Measurements from ENCODE around the gene SH2D3C.

The SH2D3C gene

DNA sequence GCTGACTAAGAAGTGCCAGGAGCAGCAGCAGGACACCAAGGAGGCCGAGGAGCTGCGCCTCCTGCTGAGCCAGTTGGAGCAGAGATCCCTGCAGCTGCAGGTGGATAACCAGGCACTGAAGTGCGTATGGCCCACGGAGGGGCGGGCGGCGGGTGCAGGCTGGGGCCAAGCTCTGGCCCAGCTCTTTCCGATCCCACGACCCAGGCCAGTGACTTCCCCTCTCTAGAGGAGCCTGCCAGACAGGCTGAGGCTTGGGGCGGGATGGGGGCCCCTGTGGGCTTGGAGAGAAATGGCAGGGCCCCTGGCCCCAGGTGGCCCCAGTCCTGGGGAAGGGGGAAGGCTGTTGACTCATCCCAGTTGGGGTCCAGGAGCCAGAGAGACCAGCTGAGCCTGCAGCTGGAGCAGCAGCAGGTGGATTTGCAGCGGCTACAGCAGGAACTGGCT is 66.6 kb downstream of the SH2D3C start:
- H3K27ac ChIP-seq (ENCODE audit: low read depth, low read length) = no peak overlapping the region
- no CpG with 5 or more reads among the region's 11 CpGs for WGBS (ENCODE audit: extremely low coverage, insufficient coverage, insufficient read length)
- H3K27me3 ChIP-seq (ENCODE audit: insufficient read depth, low read length) = peaks cover 2% of the 10 kb centered on the region
- H4K8ac ChIP-seq (ENCODE audit: low read depth, low read length) = no peak overlapping the region
- no peak overlapping the region for H3K4me3 ChIP-seq (ENCODE audit: low read depth, low read length)
- no peaks in the 10 kb centered on the region for H3K79me2 ChIP-seq (ENCODE audit: control insufficient read depth, insufficient read depth, low read length, poor library complexity)
- H3K36me3 ChIP-seq (ENCODE audit: control insufficient read depth in 1 of 2, insufficient read depth in 2 of 2, low read length in 2 of 2) = no peaks in the 10 kb centered on the region
- no peak overlapping the region for H3K4me2 ChIP-seq (ENCODE audit: low read length)
- H3K79me1 ChIP-seq (ENCODE audit: low read length) = no peaks in the 10 kb centered on the region
- no peak overlapping the region for H2BK5ac ChIP-seq (ENCODE audit: low read depth, low read length, poor library complexity)
- no peak overlapping the region for H4K91ac ChIP-seq (ENCODE audit: low read depth, low read length)
- H3K9ac ChIP-seq (ENCODE audit: low read length) = no peak overlapping the region
- no peak overlapping the region for H4K12ac ChIP-seq (ENCODE audit: low read depth, low read length)
- peaks cover 0 to 12% of the 10 kb centered on the region in 2 experiments for H3K4me1 ChIP-seq (ENCODE audit: control insufficient read depth in 1 of 2, insufficient read depth in 2 of 2, low read length in 2 of 2)
- H2BK120ac ChIP-seq (ENCODE audit: insufficient read depth, low read length, poor library complexity) = no peak overlapping the region
- H2AFZ ChIP-seq (ENCODE audit: insufficient read depth, low read length, poor library complexity) = no peak overlapping the region
- H2BK12ac ChIP-seq (ENCODE audit: low read length) = no peak overlapping the region
- H3K14ac ChIP-seq (ENCODE audit: low read length) = no peak overlapping the region
- H3K4ac ChIP-seq (ENCODE audit: low read depth, low read length) = no peak overlapping the region
- no peak overlapping the region for H3K18ac ChIP-seq (ENCODE audit: low read length)
- no peak overlapping the region for H3K23ac ChIP-seq (ENCODE audit: low read length)
- H3K9me3 ChIP-seq (ENCODE audit: insufficient read depth, low read depth, low read length) = no peaks in the 10 kb centered on the region
- DNase-seq = no peak
- no peak overlapping the region for H2AK5ac ChIP-seq (ENCODE audit: low read length)

DNA sequence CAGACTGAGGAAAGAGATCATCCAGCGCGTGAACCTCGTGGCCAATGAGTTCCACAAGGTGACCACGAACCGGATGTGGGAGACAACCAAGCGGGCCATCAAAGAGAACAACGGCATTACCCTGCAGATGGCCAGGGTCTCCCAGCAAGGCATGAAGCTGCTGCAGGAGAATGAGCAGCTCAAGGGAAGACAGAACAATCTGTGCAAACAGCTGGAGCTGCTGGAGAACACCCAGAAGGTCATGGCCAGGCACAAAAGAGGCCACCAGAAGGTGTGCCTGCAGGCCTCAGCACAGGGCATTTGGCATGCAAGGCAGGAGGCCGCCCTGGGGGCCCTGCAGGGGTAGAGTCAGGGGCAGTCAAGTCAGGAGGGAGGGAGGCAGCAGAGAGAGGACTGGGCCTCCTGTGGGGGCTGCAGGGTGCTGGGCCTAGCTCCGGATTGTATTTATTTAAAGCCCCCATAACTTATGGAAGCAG is 67.2 kb downstream of the SH2D3C start:
- H3K4ac ChIP-seq (ENCODE audit: low read depth, low read length) = no peak overlapping the region
- no peak overlapping the region for H3K4me3 ChIP-seq (ENCODE audit: low read depth, low read length)
- no peak overlapping the region for H3K27ac ChIP-seq (ENCODE audit: low read depth, low read length)
- H3K36me3 ChIP-seq (ENCODE audit: control insufficient read depth in 1 of 2, insufficient read depth in 2 of 2, low read length in 2 of 2) = no peaks in the 10 kb centered on the region
- DNase-seq = no peak
- H4K91ac ChIP-seq (ENCODE audit: low read depth, low read length) = no peak overlapping the region
- no peak overlapping the region for H2AFZ ChIP-seq (ENCODE audit: insufficient read depth, low read length, poor library complexity)
- peaks cover 0 to 13% of the 10 kb centered on the region in 2 experiments for H3K4me1 ChIP-seq (ENCODE audit: control insufficient read depth in 1 of 2, insufficient read depth in 2 of 2, low read length in 2 of 2)
- no peaks in the 10 kb centered on the region for H3K79me2 ChIP-seq (ENCODE audit: control insufficient read depth, insufficient read depth, low read length, poor library complexity)
- H4K8ac ChIP-seq (ENCODE audit: low read depth, low read length) = no peak overlapping the region
- no peak overlapping the region for H2BK12ac ChIP-seq (ENCODE audit: low read length)
- no peak overlapping the region for H4K12ac ChIP-seq (ENCODE audit: low read depth, low read length)
- no peak overlapping the region for H3K18ac ChIP-seq (ENCODE audit: low read length)
- no peak overlapping the region for H2AK5ac ChIP-seq (ENCODE audit: low read length)
- no peak overlapping the region for H3K4me2 ChIP-seq (ENCODE audit: low read length)
- no peak overlapping the region for H2BK120ac ChIP-seq (ENCODE audit: insufficient read depth, low read length, poor library complexity)
- H3K27me3 ChIP-seq (ENCODE audit: insufficient read depth, low read length) = peaks cover 2% of the 10 kb centered on the region
- no peak overlapping the region for H3K9ac ChIP-seq (ENCODE audit: low read length)
- H3K14ac ChIP-seq (ENCODE audit: low read length) = no peak overlapping the region
- H3K23ac ChIP-seq (ENCODE audit: low read length) = no peak overlapping the region
- no peaks in the 10 kb centered on the region for H3K79me1 ChIP-seq (ENCODE audit: low read length)
- no CpG with 5 or more reads among the region's 9 CpGs for WGBS (ENCODE audit: extremely low coverage, insufficient coverage, insufficient read length)
- H3K9me3 ChIP-seq (ENCODE audit: insufficient read depth, low read depth, low read length) = no peaks in the 10 kb centered on the region
- H2BK5ac ChIP-seq (ENCODE audit: low read depth, low read length, poor library complexity) = no peak overlapping the region

DNA sequence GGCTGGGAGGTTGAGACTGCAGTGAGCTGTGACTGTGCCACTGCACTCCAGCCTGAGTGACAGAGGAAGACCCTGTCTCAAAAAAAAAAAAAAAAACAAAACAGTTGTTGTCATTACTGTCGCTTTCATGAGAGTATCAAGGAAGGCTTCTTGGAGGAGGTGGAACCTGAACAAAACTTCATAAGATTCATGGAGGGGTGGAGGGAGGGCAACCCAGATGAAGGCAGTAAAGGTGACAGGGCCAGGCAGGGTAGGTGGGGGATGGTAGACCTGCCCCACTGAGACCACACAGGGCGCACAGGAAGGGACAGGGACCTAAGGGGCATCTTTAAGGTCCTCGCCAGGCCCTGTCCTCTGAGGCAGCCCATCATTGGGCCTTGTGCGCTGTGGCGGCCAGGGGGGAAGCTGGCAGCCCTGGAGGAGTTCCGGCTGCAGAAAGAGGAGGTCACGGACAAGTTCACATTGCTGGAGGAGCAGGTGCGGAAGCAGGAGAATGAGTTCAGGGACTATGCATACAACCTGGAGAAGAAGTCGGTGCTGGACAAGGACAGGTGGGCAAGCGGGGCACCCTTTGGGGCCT is 68.2 kb downstream of the SH2D3C start:
- H4K12ac ChIP-seq (ENCODE audit: low read depth, low read length) = no peak overlapping the region
- H3K9ac ChIP-seq (ENCODE audit: low read length) = no peak overlapping the region
- no peaks in the 10 kb centered on the region for H3K36me3 ChIP-seq (ENCODE audit: control insufficient read depth in 1 of 2, insufficient read depth in 2 of 2, low read length in 2 of 2)
- no peaks in the 10 kb centered on the region for H3K79me2 ChIP-seq (ENCODE audit: control insufficient read depth, insufficient read depth, low read length, poor library complexity)
- no peak overlapping the region for H3K4me2 ChIP-seq (ENCODE audit: low read length)
- H3K4me3 ChIP-seq (ENCODE audit: low read depth, low read length) = no peak overlapping the region
- H3K79me1 ChIP-seq (ENCODE audit: low read length) = no peaks in the 10 kb centered on the region
- no peak overlapping the region for H4K91ac ChIP-seq (ENCODE audit: low read depth, low read length)
- H2AK5ac ChIP-seq (ENCODE audit: low read length) = no peak overlapping the region
- no peak overlapping the region for H3K27ac ChIP-seq (ENCODE audit: low read depth, low read length)
- no peak overlapping the region for H2AFZ ChIP-seq (ENCODE audit: insufficient read depth, low read length, poor library complexity)
- H2BK12ac ChIP-seq (ENCODE audit: low read length) = no peak overlapping the region
- no peak overlapping the region for H2BK5ac ChIP-seq (ENCODE audit: low read depth, low read length, poor library complexity)
- WGBS (ENCODE audit: extremely low coverage, insufficient coverage, insufficient read length) = no CpG with 5 or more reads among the region's 10 CpGs
- H3K23ac ChIP-seq (ENCODE audit: low read length) = no peak overlapping the region
- H2BK120ac ChIP-seq (ENCODE audit: insufficient read depth, low read length, poor library complexity) = no peak overlapping the region
- no peak for DNase-seq
- H4K8ac ChIP-seq (ENCODE audit: low read depth, low read length) = no peak overlapping the region
- H3K4ac ChIP-seq (ENCODE audit: low read depth, low read length) = no peak overlapping the region
- H3K18ac ChIP-seq (ENCODE audit: low read length) = no peak overlapping the region
- H3K27me3 ChIP-seq (ENCODE audit: insufficient read depth, low read length) = peaks cover 2% of the 10 kb centered on the region
- peaks cover 0 to 10% of the 10 kb centered on the region in 2 experiments for H3K4me1 ChIP-seq (ENCODE audit: control insufficient read depth in 1 of 2, insufficient read depth in 2 of 2, low read length in 2 of 2)
- H3K9me3 ChIP-seq (ENCODE audit: insufficient read depth, low read depth, low read length) = no peaks in the 10 kb centered on the region
- no peak overlapping the region for H3K14ac ChIP-seq (ENCODE audit: low read length)

DNA sequence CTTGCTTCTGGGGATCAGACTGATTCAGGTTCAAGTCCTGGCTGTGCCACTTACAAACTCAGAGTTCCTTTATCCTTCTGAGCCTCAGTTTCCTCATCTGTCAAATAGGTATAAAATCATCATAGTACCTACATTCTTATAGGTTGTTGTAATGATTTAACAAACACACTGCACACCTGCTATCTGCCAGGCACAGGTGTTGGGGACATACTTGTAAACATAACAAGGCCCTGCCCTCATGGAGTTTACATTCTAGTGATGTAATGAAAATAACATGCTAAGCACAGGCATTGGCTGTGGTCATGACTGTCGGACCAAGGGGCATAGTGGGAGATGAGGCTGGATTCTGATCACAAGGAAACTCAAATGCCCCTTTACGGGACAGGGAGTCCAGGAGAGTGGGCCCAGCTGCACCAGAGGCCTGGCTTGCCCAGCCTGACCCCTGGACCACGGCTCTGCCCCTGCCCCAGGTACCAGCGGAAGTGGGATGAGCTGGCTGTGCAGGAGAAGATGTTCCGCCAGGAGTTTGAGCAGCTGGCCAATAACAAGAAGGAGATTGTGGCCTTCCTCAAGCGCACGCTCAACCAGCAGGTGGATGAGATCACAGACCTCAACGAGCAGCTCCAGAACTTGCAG is 69.4 kb downstream of the SH2D3C start:
- DNase-seq = no peak
- no peak overlapping the region for H4K91ac ChIP-seq (ENCODE audit: low read depth, low read length)
- no peak overlapping the region for H2BK5ac ChIP-seq (ENCODE audit: low read depth, low read length, poor library complexity)
- H3K36me3 ChIP-seq (ENCODE audit: control insufficient read depth in 1 of 2, insufficient read depth in 2 of 2, low read length in 2 of 2) = no peaks in the 10 kb centered on the region
- no peak overlapping the region for H4K12ac ChIP-seq (ENCODE audit: low read depth, low read length)
- H2AK5ac ChIP-seq (ENCODE audit: low read length) = no peak overlapping the region
- no peaks in the 10 kb centered on the region for H3K9me3 ChIP-seq (ENCODE audit: insufficient read depth, low read depth, low read length)
- no peak overlapping the region for H2BK12ac ChIP-seq (ENCODE audit: low read length)
- peaks cover 0 to 4% of the 10 kb centered on the region in 2 experiments for H3K4me1 ChIP-seq (ENCODE audit: control insufficient read depth in 1 of 2, insufficient read depth in 2 of 2, low read length in 2 of 2)
- H3K4me2 ChIP-seq (ENCODE audit: low read length) = no peak overlapping the region
- H3K79me2 ChIP-seq (ENCODE audit: control insufficient read depth, insufficient read depth, low read length, poor library complexity) = no peaks in the 10 kb centered on the region
- H3K27ac ChIP-seq (ENCODE audit: low read depth, low read length) = no peak overlapping the region
- no peak overlapping the region for H4K8ac ChIP-seq (ENCODE audit: low read depth, low read length)
- no peaks in the 10 kb centered on the region for H3K27me3 ChIP-seq (ENCODE audit: insufficient read depth, low read length)
- no peak overlapping the region for H3K9ac ChIP-seq (ENCODE audit: low read length)
- H3K79me1 ChIP-seq (ENCODE audit: low read length) = no peaks in the 10 kb centered on the region
- H3K23ac ChIP-seq (ENCODE audit: low read length) = no peak overlapping the region
- no peak overlapping the region for H2AFZ ChIP-seq (ENCODE audit: insufficient read depth, low read length, poor library complexity)
- WGBS (ENCODE audit: extremely low coverage, insufficient coverage, insufficient read length) = no CpG with 5 or more reads among the region's 8 CpGs
- no peak overlapping the region for H3K18ac ChIP-seq (ENCODE audit: low read length)
- H3K14ac ChIP-seq (ENCODE audit: low read length) = no peak overlapping the region
- H2BK120ac ChIP-seq (ENCODE audit: insufficient read depth, low read length, poor library complexity) = no peak overlapping the region
- H3K4ac ChIP-seq (ENCODE audit: low read depth, low read length) = no peak overlapping the region
- H3K4me3 ChIP-seq (ENCODE audit: low read depth, low read length) = no peak overlapping the region
